GM12891 (cell line): ENCODE results near the gene DCTN5.

ENCODE experiments used
- POLR2A ChIP-seq: IDR thresholded peaks from 2 replicates; pipeline ENCODE4 v1.6.1; 2011; ENCODE audit warnings: low read depth, low read length, control low read depth
- SPI1 ChIP-seq: IDR thresholded peaks from 2 replicates; pipeline ENCODE4 v1.6.1; 2011; ENCODE audit warnings: low read depth, low read length, control low read depth

DNA sequence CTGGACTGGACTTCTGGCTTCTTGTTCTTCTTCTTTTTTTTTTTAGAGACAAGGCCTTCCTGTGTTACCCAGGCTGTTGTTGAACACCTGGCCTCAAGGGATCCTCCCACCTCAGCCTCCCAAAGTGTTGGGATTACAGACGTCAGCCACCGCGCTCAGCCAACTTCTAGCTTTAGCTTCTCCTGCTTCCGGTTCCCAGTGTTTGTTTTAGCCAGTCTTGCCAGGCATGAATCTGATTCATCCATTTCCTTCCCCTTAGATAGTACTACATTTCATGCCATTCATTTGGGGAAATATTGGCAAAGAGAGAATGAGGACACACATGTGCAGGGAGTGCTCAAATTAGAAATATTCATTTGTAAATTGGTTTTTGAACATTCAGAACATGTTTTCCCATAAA lies 33.1 kb upstream of the DCTN5 start:
- no peak for TF ChIP-seq POLR2A
- TF ChIP-seq SPI1 = no peak
